ENCODE results near the gene BSND. TPM values are rescaled to one million over a fixed set of nuclear protein-coding genes. Genes with fewer than 3 reads are reported as not detected.

Gene BSND
- total RNA-seq, 6 donors from 2014 or later, result under 0.01 to 0.10 TPM; not detected in 4

DNA sequence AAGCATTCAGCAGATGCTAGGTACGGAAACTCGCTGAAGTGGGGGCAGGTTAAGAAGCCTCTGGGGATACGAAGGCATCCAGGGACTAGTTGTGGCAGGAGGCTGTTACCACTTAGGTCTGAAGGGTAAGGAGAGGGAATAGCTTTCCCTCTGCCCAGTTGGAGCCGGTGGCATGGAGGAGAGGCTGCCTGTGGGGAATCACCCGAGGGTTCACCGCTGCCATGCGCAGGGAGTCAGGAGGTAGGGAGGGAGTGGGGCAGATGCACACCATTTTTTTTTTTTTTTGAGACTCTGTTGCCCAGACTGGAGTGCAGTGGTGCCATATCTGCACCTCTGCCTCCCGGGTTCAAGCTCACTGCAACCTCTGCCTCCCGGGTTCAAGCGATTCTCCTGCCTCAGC lies 46.7 kb downstream of the BSND start:
- Histone ChIP-seq H3K9me3 (no peaks in the 10 kb centered on the region), H3K36me3 (peaks cover 0 to 5% (median 2%) of the 10 kb centered on the region in 4 donors), H3K4me1 (peaks cover 0 to 3% (median 0%) of the 10 kb centered on the region in 4 donors), H3K27ac (no peak overlapping the region), H3K27me3 (peaks cover 0 to 3% (median 0%) of the 10 kb centered on the region in 4 donors), H3K4me3 (no peak overlapping the region)
- ATAC-seq (ENCODE audit: low FRiP score in 2 of 2) (no peak), DNase-seq (no peak)
- no peak for TF ChIP-seq POLR2AphosphoS5 (IDR thresholded peaks at IDR 0.05)
- TF ChIP-seq, protein P1, sequence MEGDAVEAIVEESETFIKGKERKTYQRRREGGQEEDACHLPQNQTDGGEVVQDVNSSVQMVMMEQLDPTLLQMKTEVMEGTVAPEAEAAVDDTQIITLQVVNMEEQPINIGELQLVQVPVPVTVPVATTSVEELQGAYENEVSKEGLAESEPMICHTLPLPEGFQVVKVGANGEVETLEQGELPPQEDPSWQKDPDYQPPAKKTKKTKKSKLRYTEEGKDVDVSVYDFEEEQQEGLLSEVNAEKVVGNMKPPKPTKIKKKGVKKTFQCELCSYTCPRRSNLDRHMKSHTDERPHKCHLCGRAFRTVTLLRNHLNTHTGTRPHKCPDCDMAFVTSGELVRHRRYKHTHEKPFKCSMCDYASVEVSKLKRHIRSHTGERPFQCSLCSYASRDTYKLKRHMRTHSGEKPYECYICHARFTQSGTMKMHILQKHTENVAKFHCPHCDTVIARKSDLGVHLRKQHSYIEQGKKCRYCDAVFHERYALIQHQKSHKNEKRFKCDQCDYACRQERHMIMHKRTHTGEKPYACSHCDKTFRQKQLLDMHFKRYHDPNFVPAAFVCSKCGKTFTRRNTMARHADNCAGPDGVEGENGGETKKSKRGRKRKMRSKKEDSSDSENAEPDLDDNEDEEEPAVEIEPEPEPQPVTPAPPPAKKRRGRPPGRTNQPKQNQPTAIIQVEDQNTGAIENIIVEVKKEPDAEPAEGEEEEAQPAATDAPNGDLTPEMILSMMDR (IDR thresholded peaks at IDR 0.05), result no peak
- no peak for TF ChIP-seq EP300 (IDR thresholded peaks at IDR 0.05)
- no peak for TF ChIP-seq POLR2A (IDR thresholded peaks at IDR 0.05)
- WGBS, 2 donors, result 95 to 96% methylated on average over 10 of the region's 10 CpGs

DNA sequence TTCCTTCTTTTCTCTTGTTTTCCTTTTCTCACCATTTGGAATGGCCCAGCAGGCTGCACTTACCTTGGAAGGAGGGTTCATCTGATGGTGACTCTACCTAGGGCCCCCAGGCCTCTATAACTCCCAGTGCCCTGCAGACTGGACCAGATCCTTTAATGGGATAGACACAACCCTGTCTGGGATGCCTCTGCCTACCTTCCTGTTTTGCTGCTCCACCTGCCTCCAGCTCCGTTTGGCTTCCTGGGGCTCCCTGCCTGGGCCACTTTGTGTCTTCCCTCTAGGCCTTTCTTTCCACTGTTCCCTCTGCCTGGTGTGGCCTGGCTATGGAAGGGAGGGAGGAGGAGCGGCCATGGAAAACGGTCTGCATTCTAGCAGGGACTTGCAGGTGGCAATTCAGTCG lies 48.1 kb downstream of the BSND start:
- Histone ChIP-seq H3K9me3 (no peaks in the 10 kb centered on the region), H3K4me1 (no peaks in the 10 kb centered on the region), H3K4me3 (no peak overlapping the region), H3K36me3 (peaks cover 0 to 5% (median 2%) of the 10 kb centered on the region in 4 donors), H3K27me3 (no peaks in the 10 kb centered on the region), H3K27ac (no peak overlapping the region)
- TF ChIP-seq POLR2AphosphoS5 (IDR thresholded peaks at IDR 0.05) (no peak), EP300 (IDR thresholded peaks at IDR 0.05) (no peak), POLR2A (IDR thresholded peaks at IDR 0.05) (no peak)
- TF ChIP-seq, protein P1 (IDR thresholded peaks at IDR 0.05), result no peak
- WGBS, 2 donors, result 88 to 90% methylated on average over 4 of the region's 4 CpGs
- ATAC-seq (ENCODE audit: low FRiP score in 2 of 2), result no peak
- DNase-seq, result no peak

DNA sequence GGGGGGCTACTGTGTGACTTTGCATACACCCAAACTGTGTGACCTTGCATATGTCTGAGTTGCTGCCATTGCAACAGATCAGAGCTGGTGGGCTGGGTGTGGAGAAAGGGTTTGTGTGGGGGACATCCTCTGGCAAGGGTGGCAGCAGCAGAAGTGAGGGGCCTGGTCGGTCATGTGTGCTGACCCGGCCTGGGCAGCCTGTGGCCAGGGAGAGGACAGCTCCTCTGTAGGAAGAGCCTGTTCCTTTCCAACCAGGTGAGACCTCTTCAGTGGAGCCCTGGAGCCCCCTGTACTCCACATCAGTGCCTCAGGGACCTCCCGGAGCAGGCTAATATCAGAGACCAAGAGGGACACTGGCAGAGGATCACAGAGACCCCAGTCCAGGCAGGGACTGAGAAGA lies 48.9 kb downstream of the BSND start:
- no peak for DNase-seq
- peaks cover 0 to under 1% (median 0%) of the 10 kb centered on the region in 4 donors for H3K4me1 ChIP-seq
- 97 to 100% methylated on average over 1 to 3 of the region's 3 CpGs for WGBS, 2 donors
- no peak for TF ChIP-seq EP300 (IDR thresholded peaks at IDR 0.05)
- TF ChIP-seq, protein P1 (IDR thresholded peaks at IDR 0.05), result no peak
- H3K36me3 ChIP-seq, result peaks cover 0 to 8% (median 2%) of the 10 kb centered on the region in 4 donors
- H3K27me3 ChIP-seq, result no peaks in the 10 kb centered on the region
- no peak overlapping the region for H3K4me3 ChIP-seq
- no peak overlapping the region for H3K27ac ChIP-seq
- no peak for ATAC-seq (ENCODE audit: low FRiP score in 2 of 2)
- H3K9me3 ChIP-seq, result no peaks in the 10 kb centered on the region

DNA sequence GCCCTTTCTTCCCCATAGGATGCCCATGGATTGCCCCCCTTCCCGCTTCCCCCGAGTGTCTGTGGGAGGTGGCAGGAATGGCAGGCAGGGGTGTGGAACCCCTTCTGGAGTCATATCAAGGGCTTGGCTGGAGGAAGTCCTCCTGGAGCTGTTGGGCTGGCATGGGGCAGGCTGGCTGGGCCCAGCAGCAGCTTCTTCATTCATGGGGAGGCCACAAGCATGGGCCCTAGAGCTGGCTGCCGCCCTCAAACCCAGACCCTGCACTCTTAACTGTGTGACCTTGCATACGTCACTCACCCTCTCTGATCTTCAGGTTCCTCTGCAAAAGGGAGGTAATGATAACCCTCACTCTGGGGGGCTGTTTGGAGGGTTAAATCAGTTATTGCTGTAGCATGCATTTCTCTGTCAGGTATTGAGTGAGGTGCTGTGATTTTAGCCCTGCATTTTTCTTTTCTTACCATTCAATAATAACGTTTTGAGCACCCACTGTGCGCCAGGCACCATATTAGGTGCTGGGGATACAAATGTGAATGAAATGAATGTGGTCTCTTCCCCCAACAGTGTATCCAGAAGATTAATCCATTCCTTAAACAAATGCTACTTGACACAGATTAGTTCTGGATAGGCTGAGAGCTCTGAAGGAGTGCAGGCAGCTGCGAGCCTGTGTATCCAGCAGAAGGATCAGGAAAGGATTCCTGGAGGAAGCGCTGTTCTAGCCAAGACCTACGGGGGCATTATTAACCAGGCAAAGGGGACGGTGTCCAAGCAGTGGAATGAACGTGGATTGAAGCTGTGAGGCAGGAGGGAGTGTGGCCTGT lies 49.9 kb downstream of the BSND start:
- no peaks in the 10 kb centered on the region for H3K9me3 ChIP-seq
- WGBS, 2 donors, result 87 to 89% methylated on average over 10 to 11 of the region's 11 CpGs
- no peaks in the 10 kb centered on the region for H3K27me3 ChIP-seq
- no peak overlapping the region for H3K27ac ChIP-seq
- H3K4me3 ChIP-seq, result no peak overlapping the region
- ATAC-seq (ENCODE audit: low FRiP score in 2 of 2) (no peak), DNase-seq (no peak)
- H3K4me1 ChIP-seq, result peaks cover 0 to 5% (median 2%) of the 10 kb centered on the region in 4 donors
- no peak for TF ChIP-seq POLR2A (IDR thresholded peaks at IDR 0.05)
- TF ChIP-seq, protein P1 (IDR thresholded peaks at IDR 0.05), result no peak
- TF ChIP-seq POLR2AphosphoS5 (IDR thresholded peaks at IDR 0.05), result no peak
- TF ChIP-seq EP300 (IDR thresholded peaks at IDR 0.05), result no peak
- H3K36me3 ChIP-seq, result peaks cover 0 to 13% (median 2%) of the 10 kb centered on the region in 4 donors

All from upper lobe of left lung (tissue), 6 donors.